Measurements from ENCODE around the gene CCDC81.

- TF ChIP-seq POLR2AphosphoS5 (IDR thresholded peaks at IDR 0.05; ENCODE audit: low read depth, low read length) (no peak), REST (IDR thresholded peaks at IDR 0.05; ENCODE audit: insufficient read depth in 1 of 2, low read depth in 2 of 2, low read length in 2 of 2) (no peak), FOXP2 (optimal IDR thresholded peaks at IDR 0.05; ENCODE audit: borderline replicate concordance, extremely low read depth, extremely low read length, insufficient read depth) (no peak)
Observed at GRCh38 chr11:86374586-86374985, at the start of gene CCDC81.
